HFF-Myc (cell line): ENCODE measurements around the gene HAAO.
"Not testable (repeated sequence)": the region's sequence is repeated elsewhere in the genome, so short reads cannot be mapped to it uniquely, and the experiment has no call there.

ENCODE experiments used
- DNase-seq: peaks from one replicate; pipeline ENCODE4 v3.0.0-alpha.2; 2011; ENCODE audit warnings: low read depth; ENCODE audit errors: extremely low read depth
- H3K4me3 ChIP-seq: replicated peaks from 2 replicates; pipeline ENCODE4 v1.5.1; 2011; ENCODE audit warnings: low read depth, mild to moderate bottlenecking, control low read depth, low read length
- CTCF ChIP-seq: IDR thresholded peaks from 2 replicates; pipeline ENCODE4 v1.5.1; 2012; ENCODE audit warnings: mild to moderate bottlenecking, low read depth, low read length, control low read depth; ENCODE audit errors: missing control alignments

HAAO gene

GRCh38 chr2:42834161-42834560 is 41.8 kb upstream of the HAAO start:
- DNase-seq = no peak
- TF ChIP-seq CTCF = no peak
- H3K4me3 ChIP-seq = no peak overlapping the region

- no peak for DNase-seq
- TF ChIP-seq CTCF = no peak
- H3K4me3 ChIP-seq = no peak overlapping the region
These were observed 39.9 kb upstream of the HAAO start for GRCh38 chr2:42832289-42832634.

- DNase-seq, H3K4me3 ChIP-seq: not testable (repeated sequence)
These were observed 39.3 kb upstream of the HAAO start for GRCh38 chr2:42831575-42832288.

- TF ChIP-seq CTCF = no peak
- no peak overlapping the region for H3K4me3 ChIP-seq
- DNase-seq = no peak
These were observed 38.7 kb upstream of the HAAO start for GRCh38 chr2:42830922-42831574.

GRCh38 chr2:42829671-42830440 is 37.5 kb upstream of the HAAO start:
- DNase-seq = no peak
- H3K4me3 ChIP-seq = no peak overlapping the region
- TF ChIP-seq CTCF = no peak

GRCh38 chr2:42828487-42829425 is 36.4 kb upstream of the HAAO start:
- peak; percentile 88 for TF ChIP-seq CTCF
- H3K4me3 ChIP-seq = no peak overlapping the region
- DNase-seq = no peak
